ENCODE results near the gene SLC16A13.

- TF ChIP-seq CHD1 (IDR thresholded peaks at IDR 0.05; ENCODE audit: low read depth, low read length) (no peak), CTCF (conservative IDR thresholded peaks at IDR 0.05; ENCODE audit: low read depth, low read length) (no peak)
These were observed 24.5 kb downstream of the SLC16A13 start for GRCh38 chr17:7060165-7060891.
